ENCODE results near the gene APOL2. TPM values are rescaled to one million over a fixed set of nuclear protein-coding genes. Genes with fewer than 3 reads are reported as not detected.
"Not testable (repeated sequence)": the region's sequence is repeated elsewhere in the genome, so short reads cannot be mapped to it uniquely, and the experiment has no call there.

The APOL2 gene
- total RNA-seq, 4 donors from 2014 or later = 3.8 to 142 (median 47.8) TPM

GRCh38 chr22:36193171-36193570, 46.2 kb downstream of the APOL2 start:
- intact Hi-C loops (cut with DNase I; ENCODE audit: low total_unique reads) = loop anchor here (5.0 kb wide), 1 partner anchor 84 kb away; no protein-coding TSS in a partner anchor
- no peak for TF ChIP-seq POLR2AphosphoS5 (IDR thresholded peaks at IDR 0.05)
- no peak for DNase-seq
- Histone ChIP-seq H3K27ac (no peak overlapping the region), H3K36me3 (no peaks in the 10 kb centered on the region), H3K9me3 (no peaks in the 10 kb centered on the region), H3K27me3 (no peaks in the 10 kb centered on the region), H3K4me1 (peaks cover 0 to 23% (median 6%) of the 10 kb centered on the region in 4 donors), H3K4me3 (no peak overlapping the region)
- in situ Hi-C loops (cut with MboI; ENCODE audit: low pct_ligation_motif_present in 1 of 4, low pct_unique_long_range_greater_than_20kb in 1 of 4, low sequenced_read_pairs in 3 of 4) = loop anchor here in 3 of 4 donors (10.0 to 25.0 kb wide), 2 partner anchors 92 to 294 kb away; partner anchors contain the start of gene TXN2 (in 2 of the 3)
- WGBS, 2 donors (ENCODE audit: low coverage in 1 of 2) = 81 to 83% methylated on average over 3 of the region's 3 CpGs

GRCh38 chr22:36192542-36192941, 46.8 kb downstream of the APOL2 start:
- Histone ChIP-seq H3K4me1 (peaks cover 0 to 17% (median 4%) of the 10 kb centered on the region in 4 donors), H3K9me3 (no peaks in the 10 kb centered on the region), H3K36me3 (no peaks in the 10 kb centered on the region), H3K4me3 (no peak overlapping the region), H3K27me3 (no peaks in the 10 kb centered on the region), H3K27ac (no peak overlapping the region)
- DNase-seq = no peak
- TF ChIP-seq POLR2A (IDR thresholded peaks at IDR 0.05) (no peak), EP300 (IDR thresholded peaks at IDR 0.05; ENCODE audit: low read depth) (no peak), POLR2AphosphoS5 (IDR thresholded peaks at IDR 0.05) (no peak), CTCF (IDR thresholded peaks at IDR 0.05) (no peak)
- intact Hi-C loops (cut with DNase I; ENCODE audit: low total_unique reads) = loop anchor here (5.0 kb wide), 1 partner anchor 85 kb away; no protein-coding TSS in a partner anchor
- 64% methylated on average over 4 of the region's 4 CpGs; no CpG with 5 or more reads in 1 of the 2 donors for WGBS, 2 donors (ENCODE audit: low coverage in 1 of 2)
- in situ Hi-C loops (cut with MboI; ENCODE audit: low pct_ligation_motif_present in 1 of 4, low pct_unique_long_range_greater_than_20kb in 1 of 4, low sequenced_read_pairs in 3 of 4) = loop anchor here in 3 of 4 donors (10.0 to 25.0 kb wide), 2 partner anchors 92 to 295 kb away; partner anchors contain the start of gene TXN2 (in 2 of the 3)

GRCh38 chr22:36191106-36191836, 48.1 kb downstream of the APOL2 start:
- peaks cover 0 to 5% (median 0%) of the 10 kb centered on the region in 4 donors for H3K4me1 ChIP-seq
- DNase-seq = peak; percentile 33
- intact Hi-C loops (cut with DNase I; ENCODE audit: low total_unique reads) (loop anchor here (5.0 kb wide), 1 partner anchor 86 kb away; no protein-coding TSS in a partner anchor), in situ Hi-C loops (cut with MboI; ENCODE audit: low pct_ligation_motif_present in 1 of 4, low pct_unique_long_range_greater_than_20kb in 1 of 4, low sequenced_read_pairs in 3 of 4) (loop anchor here in 3 of 4 donors (10.0 to 25.0 kb wide), 2 partner anchors 94 to 296 kb away; partner anchors contain the start of gene TXN2 (in 2 of the 3))
- no peaks in the 10 kb centered on the region for H3K27me3 ChIP-seq
- H3K36me3 ChIP-seq = no peaks in the 10 kb centered on the region
- TF ChIP-seq EP300 (IDR thresholded peaks at IDR 0.05; ENCODE audit: low read depth) (no peak), CTCF (IDR thresholded peaks at IDR 0.05) (no peak), POLR2AphosphoS5 (IDR thresholded peaks at IDR 0.05) (peak in 2 of 3 donors; percentile 20 to 39), POLR2A (IDR thresholded peaks at IDR 0.05) (no peak)
- 73 to 78% methylated on average over 2 to 17 of the region's 17 CpGs for WGBS, 2 donors (ENCODE audit: low coverage in 1 of 2)
- H3K27ac ChIP-seq = peak overlapping the region in 3 of 4 donors; percentile 4 to 33 (median 13)
- no peaks in the 10 kb centered on the region for H3K9me3 ChIP-seq
- H3K4me3 ChIP-seq = no peak overlapping the region

GRCh38 chr22:36187862-36188261, 51.5 kb downstream of the APOL2 start:
- H3K36me3 ChIP-seq; H3K4me1 ChIP-seq; intact Hi-C loops (cut with DNase I; ENCODE audit: low total_unique reads); H3K4me3 ChIP-seq; H3K9me3 ChIP-seq; H3K27ac ChIP-seq; H3K27me3 ChIP-seq; DNase-seq: not testable (repeated sequence)
- 95% methylated on average over 3 of the region's 6 CpGs; no CpG with 5 or more reads in 1 of the 2 donors for WGBS, 2 donors (ENCODE audit: low coverage in 1 of 2)
- in situ Hi-C loops (cut with MboI; ENCODE audit: low pct_ligation_motif_present in 1 of 4, low pct_unique_long_range_greater_than_20kb in 1 of 4, low sequenced_read_pairs in 3 of 4) = loop anchor here in 2 of 4 donors (25.0 kb wide), 1 partner anchor 299 kb away; the partner anchor contains the start of gene TXN2 (in 2 of the 2)

Data from transverse colon (tissue), 4 donors.